Measurements from ENCODE around the gene C16orf89. TPM values are rescaled to one million over a fixed set of nuclear protein-coding genes. Genes with fewer than 3 reads are reported as not detected.

Gene C16orf89
- total RNA-seq, 1 experiment from 2014 or later: not detected

DNA sequence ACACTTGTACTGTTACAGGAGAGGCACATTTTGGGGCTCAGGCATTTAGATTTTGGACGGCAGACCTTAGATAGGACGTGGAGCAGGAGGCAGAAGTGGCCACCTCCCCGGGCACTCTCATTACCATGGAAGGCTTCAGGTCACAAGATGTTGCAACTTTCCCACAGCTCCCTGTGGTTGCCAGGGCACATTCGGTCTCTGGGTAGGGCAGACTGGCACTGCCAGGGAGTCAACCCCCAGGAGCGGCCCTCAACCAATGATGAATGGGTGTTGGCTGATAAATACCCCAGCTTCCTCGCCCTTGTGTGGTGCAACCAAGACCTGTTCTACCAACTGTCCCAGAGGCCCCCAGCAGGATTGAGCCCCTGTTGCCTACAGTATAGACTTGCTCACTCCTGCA lies 43.2 kb downstream of the C16orf89 start:
- Histone ChIP-seq H3K4me1 (replicated peaks) (no peaks in the 10 kb centered on the region), H3K27ac (no peak overlapping the region), H3K27me3 (replicated peaks) (0 out of 2 replicates have a peak, but pooled peaks cover 3% of the 10 kb centered on the region), H3K36me3 (no peaks in the 10 kb centered on the region), H3K4me3 (no peak overlapping the region), H3K9me3 (replicated peaks) (no peaks in the 10 kb centered on the region)
- DNase-seq (ENCODE audit: low read depth in 1 of 2, low spot score in 2 of 2): no peak

DNA sequence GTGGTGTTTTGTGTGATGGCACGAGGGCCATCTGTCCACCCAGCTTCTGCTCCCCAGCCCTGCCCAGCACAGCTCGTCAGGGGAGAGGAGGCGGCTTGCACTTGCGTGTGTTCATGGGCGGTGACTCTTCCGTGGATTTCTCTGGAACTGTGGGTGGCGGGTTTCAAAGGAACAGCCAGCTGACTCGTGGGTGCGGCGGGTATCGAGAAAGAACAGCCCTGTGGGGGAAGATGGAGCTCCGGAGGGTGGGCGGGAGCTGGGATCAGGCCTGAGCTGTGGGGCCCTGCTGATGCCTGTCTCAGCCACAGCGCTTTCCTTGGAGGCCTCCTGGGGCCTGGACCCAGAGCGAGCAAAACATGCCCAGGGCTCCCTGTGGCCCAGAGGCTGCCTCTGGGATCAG lies 45.2 kb downstream of the C16orf89 start:
- no peaks in the 10 kb centered on the region for H3K4me1 ChIP-seq (replicated peaks)
- no peak for DNase-seq (ENCODE audit: low read depth in 1 of 2, low spot score in 2 of 2)
- no peaks in the 10 kb centered on the region for H3K36me3 ChIP-seq
- H3K27ac ChIP-seq: no peak overlapping the region
- no peak overlapping the region for H3K4me3 ChIP-seq
- H3K9me3 ChIP-seq (replicated peaks): no peaks in the 10 kb centered on the region
- 0 out of 2 replicates have a peak, but pooled peaks cover 3% of the 10 kb centered on the region for H3K27me3 ChIP-seq (replicated peaks)

GRCh38 chr16:5019775-5020174 lies 46.0 kb downstream of the C16orf89 start:
- Histone ChIP-seq H3K4me3 (no peak overlapping the region), H3K4me1 (replicated peaks) (no peaks in the 10 kb centered on the region), H3K9me3 (replicated peaks) (no peaks in the 10 kb centered on the region), H3K27ac (no peak overlapping the region), H3K36me3 (no peaks in the 10 kb centered on the region), H3K27me3 (replicated peaks) (0 out of 2 replicates have a peak, but pooled peaks cover 3% of the 10 kb centered on the region)
- no peak for DNase-seq (ENCODE audit: low read depth in 1 of 2, low spot score in 2 of 2)

GRCh38 chr16:5018793-5019192 lies 47.0 kb downstream of the C16orf89 start:
- DNase-seq (ENCODE audit: low read depth in 1 of 2, low spot score in 2 of 2): no peak
- Histone ChIP-seq H3K27ac (no peak overlapping the region), H3K27me3 (replicated peaks) (0 out of 2 replicates have a peak, but pooled peaks cover 3% of the 10 kb centered on the region), H3K9me3 (replicated peaks) (no peaks in the 10 kb centered on the region), H3K4me1 (replicated peaks) (no peaks in the 10 kb centered on the region), H3K4me3 (no peak overlapping the region), H3K36me3 (no peaks in the 10 kb centered on the region)

DNA sequence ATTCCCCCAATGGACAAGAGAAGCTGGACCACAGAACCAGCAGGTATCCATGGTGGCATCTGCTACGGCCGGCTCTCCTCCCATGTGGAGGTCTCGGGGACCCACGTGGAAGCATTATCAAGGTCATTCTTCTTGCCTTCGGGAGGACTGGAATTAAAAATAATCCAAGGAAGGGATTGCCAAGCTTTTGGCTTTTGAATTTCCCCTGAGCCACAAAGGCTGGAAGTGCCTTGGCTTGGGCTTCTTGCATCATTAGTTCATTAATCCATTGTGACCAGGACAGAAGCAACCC lies 48.1 kb downstream of the C16orf89 start:
- H3K9me3 ChIP-seq (replicated peaks): no peaks in the 10 kb centered on the region
- DNase-seq (ENCODE audit: low read depth in 1 of 2, low spot score in 2 of 2): no peak
- H3K4me1 ChIP-seq (replicated peaks): no peaks in the 10 kb centered on the region
- no peaks in the 10 kb centered on the region for H3K36me3 ChIP-seq
- H3K4me3 ChIP-seq: no peak overlapping the region
- H3K27ac ChIP-seq: no peak overlapping the region
- H3K27me3 ChIP-seq (replicated peaks): 0 out of 2 replicates have a peak, but pooled peaks cover 3% of the 10 kb centered on the region

DNA sequence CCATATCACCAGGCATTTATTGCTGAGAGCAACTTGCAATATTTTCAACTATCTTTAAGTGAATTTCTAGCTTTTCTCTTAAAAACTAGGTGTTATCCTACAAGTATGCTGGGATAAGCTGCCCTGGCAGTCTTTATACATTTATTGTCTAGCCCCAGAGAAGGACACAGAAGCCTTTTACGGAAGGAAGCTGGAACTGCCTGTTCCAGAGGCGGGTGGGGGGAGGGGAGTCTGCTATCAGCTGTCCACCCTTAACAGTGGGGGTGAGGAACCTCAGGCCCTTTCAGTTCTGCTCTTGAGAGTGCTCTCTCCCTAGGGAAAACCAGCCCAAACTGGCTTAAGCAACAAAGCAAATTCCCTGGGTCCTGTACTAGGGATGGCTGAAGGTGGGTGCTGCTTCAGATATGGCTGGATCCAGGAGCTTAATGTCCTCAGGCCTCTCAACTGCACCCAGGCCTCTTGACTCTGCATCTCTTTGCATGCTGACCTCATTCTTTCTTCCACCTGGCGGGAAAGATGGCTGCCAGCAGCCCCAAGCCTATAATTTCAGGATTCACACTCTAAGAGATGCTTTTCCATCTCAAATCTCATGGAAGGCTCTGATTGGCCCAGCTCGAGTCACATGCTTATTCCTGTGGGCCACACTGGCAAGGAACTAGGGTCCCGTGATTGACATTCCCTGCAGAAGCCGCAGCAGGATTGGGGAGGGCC lies 48.6 kb downstream of the C16orf89 start:
- Histone ChIP-seq H3K27me3 (replicated peaks) (peaks cover 3% of the 10 kb centered on the region; the same call in 1 of the 2 replicates), H3K36me3 (no peaks in the 10 kb centered on the region), H3K4me3 (no peak overlapping the region), H3K9me3 (replicated peaks) (no peaks in the 10 kb centered on the region), H3K27ac (no peak overlapping the region), H3K4me1 (replicated peaks) (no peaks in the 10 kb centered on the region)
- DNase-seq (ENCODE audit: low read depth in 1 of 2, low spot score in 2 of 2): no peak

- H3K36me3 ChIP-seq: no peaks in the 10 kb centered on the region
- no peaks in the 10 kb centered on the region for H3K4me1 ChIP-seq (replicated peaks)
- DNase-seq (ENCODE audit: low read depth in 1 of 2, low spot score in 2 of 2): no peak
- H3K9me3 ChIP-seq (replicated peaks): no peaks in the 10 kb centered on the region
- no peak overlapping the region for H3K27ac ChIP-seq
- H3K4me3 ChIP-seq: no peak overlapping the region
- H3K27me3 ChIP-seq (replicated peaks): peaks cover 6% of the 10 kb centered on the region; the same call in 1 of the 2 replicates
Measured at GRCh38 chr16:5015887-5016286, 49.9 kb downstream of the C16orf89 start.

- Histone ChIP-seq H3K36me3 (no peaks in the 10 kb centered on the region), H3K9me3 (replicated peaks) (no peaks in the 10 kb centered on the region), H3K27ac (no peak overlapping the region), H3K4me1 (replicated peaks) (no peaks in the 10 kb centered on the region), H3K4me3 (no peak overlapping the region), H3K27me3 (replicated peaks) (peaks cover 12% of the 10 kb centered on the region)
- DNase-seq (ENCODE audit: low read depth in 1 of 2, low spot score in 2 of 2): no peak
Measured at GRCh38 chr16:5015351-5015750, 50.4 kb downstream of the C16orf89 start.

GRCh38 chr16:5012887-5013286 lies 52.9 kb downstream of the C16orf89 start:
- no peak for DNase-seq (ENCODE audit: low read depth in 1 of 2, low spot score in 2 of 2)
- Histone ChIP-seq H3K9me3 (replicated peaks) (no peaks in the 10 kb centered on the region), H3K4me1 (replicated peaks) (no peaks in the 10 kb centered on the region), H3K27me3 (replicated peaks) (peaks cover 9% of the 10 kb centered on the region), H3K27ac (no peak overlapping the region), H3K4me3 (no peak overlapping the region), H3K36me3 (no peaks in the 10 kb centered on the region)

DNA sequence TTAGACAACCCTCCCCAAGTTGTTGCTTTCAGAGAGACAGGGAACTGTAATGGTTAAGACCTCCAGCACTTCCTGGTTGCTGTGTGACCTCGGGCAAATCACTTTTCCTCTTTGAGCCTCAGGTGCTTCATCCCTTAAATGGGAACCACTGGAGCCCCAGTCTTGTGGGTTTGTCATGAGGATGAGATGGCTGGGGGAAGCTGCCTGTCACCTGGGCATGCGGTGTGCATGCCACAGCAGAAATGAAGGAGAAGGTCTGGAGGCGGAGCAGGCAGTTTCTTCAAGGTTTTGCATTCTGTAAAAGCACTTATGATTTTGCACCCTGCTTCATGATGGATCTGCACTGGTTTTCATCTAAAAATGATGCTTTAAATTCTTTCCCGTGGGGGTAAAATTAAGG lies 54.1 kb downstream of the C16orf89 start:
- Histone ChIP-seq H3K36me3 (no peaks in the 10 kb centered on the region), H3K4me1 (replicated peaks) (no peaks in the 10 kb centered on the region), H3K9me3 (replicated peaks) (no peaks in the 10 kb centered on the region), H3K27ac (no peak overlapping the region), H3K27me3 (replicated peaks) (peaks cover 12% of the 10 kb centered on the region), H3K4me3 (no peak overlapping the region)
- DNase-seq (ENCODE audit: low read depth in 1 of 2, low spot score in 2 of 2): no peak

DNA sequence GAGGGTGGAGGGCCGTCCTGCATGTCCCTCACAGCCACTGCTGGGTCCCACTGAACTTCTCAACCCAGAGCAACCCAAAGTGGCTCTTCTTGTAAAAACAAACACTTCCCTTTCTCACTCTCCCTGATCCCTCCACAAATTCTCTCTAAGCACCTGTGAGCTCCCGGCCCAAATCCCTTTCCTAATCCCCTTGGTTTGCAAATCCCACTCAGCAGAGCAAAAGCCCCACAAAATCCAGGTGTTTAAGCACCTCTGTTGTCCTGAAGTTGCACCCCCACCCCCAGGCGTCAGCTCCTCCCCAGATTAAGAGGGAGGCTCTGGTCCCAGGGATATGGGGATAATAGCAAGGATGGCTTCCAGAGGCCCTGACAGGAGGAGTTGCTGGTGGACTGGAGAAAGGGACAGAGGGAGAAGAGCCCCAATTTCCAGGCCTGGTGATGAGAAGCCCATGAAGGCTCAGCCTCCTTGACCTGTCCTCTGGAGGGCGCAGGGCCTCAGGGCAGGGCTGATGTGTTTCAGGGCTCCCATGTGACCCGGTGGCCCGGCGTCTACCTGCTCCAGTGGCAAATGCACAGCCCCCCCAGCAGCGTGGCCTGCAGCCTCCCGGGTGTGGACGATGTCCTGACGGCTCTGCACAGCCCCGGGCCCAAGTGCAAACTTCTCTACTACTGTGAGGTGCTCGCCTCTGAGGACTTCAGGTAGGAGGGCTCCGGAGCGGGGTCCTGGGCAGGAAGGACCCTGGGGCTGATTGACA lies 55.0 kb downstream of the C16orf89 start:
- Histone ChIP-seq H3K4me3 (no peak overlapping the region), H3K9me3 (replicated peaks) (no peaks in the 10 kb centered on the region), H3K36me3 (no peaks in the 10 kb centered on the region), H3K4me1 (replicated peaks) (no peaks in the 10 kb centered on the region), H3K27me3 (replicated peaks) (peaks cover 13% of the 10 kb centered on the region), H3K27ac (no peak overlapping the region)
- DNase-seq (ENCODE audit: low read depth in 1 of 2, low spot score in 2 of 2): no peak

DNA sequence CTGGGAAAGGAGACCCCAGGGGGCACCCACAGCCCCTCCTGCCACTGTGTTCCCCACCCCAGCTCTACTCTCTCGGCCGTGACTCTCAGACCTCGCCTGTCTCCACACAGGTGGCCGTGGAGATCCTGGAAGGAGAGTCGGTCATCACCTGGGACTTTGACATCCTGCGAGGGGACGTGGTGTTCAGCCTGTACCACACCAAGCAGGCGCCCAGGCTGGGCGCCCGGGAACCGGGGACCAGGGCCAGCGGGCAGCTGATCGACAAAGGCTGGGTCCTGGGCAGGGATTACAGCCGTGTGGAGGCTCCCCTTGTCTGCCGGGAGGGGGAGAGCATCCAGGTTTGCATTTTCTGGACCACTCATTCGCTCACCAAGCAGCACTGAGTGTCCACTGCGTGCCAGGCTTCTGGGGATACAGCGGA lies 57.4 kb downstream of the C16orf89 start:
- H3K36me3 ChIP-seq: no peaks in the 10 kb centered on the region
- no peak overlapping the region for H3K27ac ChIP-seq
- no peak overlapping the region for H3K4me3 ChIP-seq
- H3K4me1 ChIP-seq (replicated peaks): no peaks in the 10 kb centered on the region
- DNase-seq (ENCODE audit: low read depth in 1 of 2, low spot score in 2 of 2): no peak
- H3K9me3 ChIP-seq (replicated peaks): no peaks in the 10 kb centered on the region
- peaks cover 17% of the 10 kb centered on the region for H3K27me3 ChIP-seq (replicated peaks)

DNA sequence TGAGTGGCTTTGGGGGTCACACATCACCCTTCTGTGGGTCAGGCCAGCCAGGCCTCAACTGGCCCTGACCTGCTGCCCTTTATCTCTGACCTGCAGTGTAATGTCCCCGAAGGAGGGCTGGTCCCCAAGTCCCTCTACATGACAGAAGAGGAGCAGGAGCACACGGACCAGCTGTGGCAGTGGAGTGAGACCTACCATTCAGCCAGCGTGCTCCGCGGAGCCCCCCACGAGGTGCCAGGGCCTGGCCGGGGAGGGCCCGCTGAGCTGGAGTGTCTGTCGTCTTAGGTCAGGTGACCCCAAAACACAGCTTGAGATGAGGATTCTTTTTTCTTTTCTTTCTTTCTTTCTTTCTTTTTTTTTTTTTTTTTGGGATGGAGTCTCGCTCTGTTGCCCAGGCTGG lies 58.5 kb downstream of the C16orf89 start:
- DNase-seq (ENCODE audit: low read depth in 1 of 2, low spot score in 2 of 2): no peak
- no peaks in the 10 kb centered on the region for H3K4me1 ChIP-seq (replicated peaks)
- H3K27me3 ChIP-seq (replicated peaks): peaks cover 17% of the 10 kb centered on the region
- H3K27ac ChIP-seq: no peak overlapping the region
- H3K4me3 ChIP-seq: no peak overlapping the region
- no peaks in the 10 kb centered on the region for H3K9me3 ChIP-seq (replicated peaks)
- no peaks in the 10 kb centered on the region for H3K36me3 ChIP-seq

GRCh38 chr16:5006348-5007193 lies 59.2 kb downstream of the C16orf89 start:
- no peaks in the 10 kb centered on the region for H3K9me3 ChIP-seq (replicated peaks)
- H3K4me3 ChIP-seq: no peak overlapping the region
- peaks cover 17% of the 10 kb centered on the region for H3K27me3 ChIP-seq (replicated peaks)
- no peaks in the 10 kb centered on the region for H3K4me1 ChIP-seq (replicated peaks)
- no peak for DNase-seq (ENCODE audit: low read depth in 1 of 2, low spot score in 2 of 2)
- no peaks in the 10 kb centered on the region for H3K36me3 ChIP-seq
- H3K27ac ChIP-seq: no peak overlapping the region
